Subcutaneous adipose tissue (tissue), 4 donors: Measurements from ENCODE around the gene CD164. TPM values are rescaled to one million over a fixed set of nuclear protein-coding genes. Genes with fewer than 3 reads are reported as not detected.

ENCODE experiments used
- total RNA-seq, 4 donors: library from RNA; depleted of rRNA; stranded (reverse); fragments of >200 nt; gene quantifications; one replicate each; pipeline ENCODE4 v1.1.0, GENCODE V29; 2016
- TF ChIP-seq, protein P1 (sequence below): fragments of 450-650 bp; IDR thresholded peaks from one replicate; pipeline ENCODE4 v1.5.1; 2016; ENCODE audit warnings: low read depth, mild to moderate bottlenecking, control low read depth, antibody characterized with exemption, moderate library complexity

Gene CD164
- total RNA-seq, 4 donors from 2014 or later, result 177 to 516 (median 317) TPM

DNA sequence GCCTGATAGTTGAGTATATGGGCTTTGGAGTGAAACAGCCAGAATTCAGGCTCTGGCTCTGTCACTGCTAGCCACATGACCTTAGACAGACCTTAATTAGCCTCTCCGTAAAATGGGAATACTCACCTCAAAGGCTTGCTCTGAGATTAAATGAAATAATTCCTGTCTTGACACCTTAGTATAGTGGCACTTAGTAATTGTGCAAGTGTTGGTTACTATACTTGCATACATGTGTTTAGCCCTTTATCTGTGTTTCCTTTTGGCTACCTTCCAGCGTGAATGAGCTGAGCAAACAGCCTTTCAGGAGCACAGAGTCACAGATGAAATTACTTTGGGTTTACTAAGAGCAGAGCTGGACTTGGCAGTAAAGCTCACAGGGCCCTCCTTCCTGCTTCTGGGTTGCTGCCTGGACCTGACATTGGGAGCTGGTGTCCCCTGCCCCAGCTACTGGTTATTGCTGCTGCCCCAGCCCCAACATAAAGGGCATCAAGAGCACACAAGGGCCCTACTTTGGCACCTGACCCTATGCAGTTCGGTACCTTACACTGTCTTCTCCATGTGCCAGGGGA is 32.8 kb downstream of the CD164 start:
- TF ChIP-seq, protein P1, sequence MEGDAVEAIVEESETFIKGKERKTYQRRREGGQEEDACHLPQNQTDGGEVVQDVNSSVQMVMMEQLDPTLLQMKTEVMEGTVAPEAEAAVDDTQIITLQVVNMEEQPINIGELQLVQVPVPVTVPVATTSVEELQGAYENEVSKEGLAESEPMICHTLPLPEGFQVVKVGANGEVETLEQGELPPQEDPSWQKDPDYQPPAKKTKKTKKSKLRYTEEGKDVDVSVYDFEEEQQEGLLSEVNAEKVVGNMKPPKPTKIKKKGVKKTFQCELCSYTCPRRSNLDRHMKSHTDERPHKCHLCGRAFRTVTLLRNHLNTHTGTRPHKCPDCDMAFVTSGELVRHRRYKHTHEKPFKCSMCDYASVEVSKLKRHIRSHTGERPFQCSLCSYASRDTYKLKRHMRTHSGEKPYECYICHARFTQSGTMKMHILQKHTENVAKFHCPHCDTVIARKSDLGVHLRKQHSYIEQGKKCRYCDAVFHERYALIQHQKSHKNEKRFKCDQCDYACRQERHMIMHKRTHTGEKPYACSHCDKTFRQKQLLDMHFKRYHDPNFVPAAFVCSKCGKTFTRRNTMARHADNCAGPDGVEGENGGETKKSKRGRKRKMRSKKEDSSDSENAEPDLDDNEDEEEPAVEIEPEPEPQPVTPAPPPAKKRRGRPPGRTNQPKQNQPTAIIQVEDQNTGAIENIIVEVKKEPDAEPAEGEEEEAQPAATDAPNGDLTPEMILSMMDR, result no peak

DNA sequence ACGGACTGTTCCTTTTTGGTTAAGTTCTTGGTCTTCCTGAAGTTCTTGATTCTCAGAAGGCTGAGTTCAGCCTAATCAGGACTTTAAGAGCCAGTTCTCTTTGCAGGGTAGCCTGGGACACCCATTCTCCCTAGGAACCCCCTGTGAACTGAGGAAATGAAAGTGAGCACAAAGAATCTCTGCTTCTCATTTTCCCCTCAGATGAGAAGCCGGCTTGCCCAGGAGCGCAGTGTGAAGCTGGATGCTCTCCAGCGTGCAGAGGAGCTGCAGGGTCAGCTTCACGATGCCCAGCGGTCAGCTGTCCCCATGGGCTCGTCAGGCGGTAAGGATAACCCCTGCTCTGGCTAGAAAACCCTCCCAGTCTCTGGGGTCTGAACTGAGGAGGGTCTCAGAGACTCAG is 34.0 kb downstream of the CD164 start:
- TF ChIP-seq, protein P1, result no peak

DNA sequence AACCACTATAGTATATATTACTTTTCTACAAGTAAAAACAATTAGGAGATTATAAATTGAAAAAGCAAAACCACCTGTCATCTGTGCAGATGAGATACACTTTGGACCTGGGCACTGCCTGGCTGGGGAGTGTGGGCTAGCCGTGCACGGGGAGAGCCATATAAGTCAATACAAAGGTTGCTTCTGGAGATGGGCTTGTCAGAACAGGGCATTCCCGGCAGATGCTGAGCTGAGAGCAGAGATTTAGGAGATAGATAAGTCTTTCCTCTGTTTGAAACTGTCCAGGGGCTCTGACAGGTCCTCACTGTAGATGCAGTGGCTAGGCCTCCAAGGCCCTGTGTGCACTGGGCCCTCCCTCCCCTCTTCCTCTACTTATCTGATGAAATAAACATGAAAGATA is 34.5 kb downstream of the CD164 start:
- TF ChIP-seq, protein P1, result no peak

DNA sequence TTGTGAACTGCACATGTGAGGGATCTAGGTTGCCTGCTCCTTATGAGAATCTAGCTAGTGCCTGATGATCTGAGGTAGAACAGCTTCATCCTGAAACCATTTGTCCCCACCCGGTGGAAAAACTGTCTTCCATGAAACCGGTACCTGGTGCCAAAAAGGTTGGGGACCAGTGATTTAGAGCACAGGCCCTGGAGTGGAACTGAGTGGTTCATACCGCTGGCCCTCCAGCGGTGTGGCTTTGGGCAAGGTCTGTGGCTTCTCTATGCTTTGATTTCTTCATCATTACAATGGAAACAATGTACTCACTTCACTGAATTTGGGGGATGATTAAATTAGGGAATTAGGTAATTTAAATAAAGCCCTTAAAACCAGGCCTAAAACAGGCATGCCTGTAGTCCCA is 36.3 kb downstream of the CD164 start:
- TF ChIP-seq, protein P1, result no peak

DNA sequence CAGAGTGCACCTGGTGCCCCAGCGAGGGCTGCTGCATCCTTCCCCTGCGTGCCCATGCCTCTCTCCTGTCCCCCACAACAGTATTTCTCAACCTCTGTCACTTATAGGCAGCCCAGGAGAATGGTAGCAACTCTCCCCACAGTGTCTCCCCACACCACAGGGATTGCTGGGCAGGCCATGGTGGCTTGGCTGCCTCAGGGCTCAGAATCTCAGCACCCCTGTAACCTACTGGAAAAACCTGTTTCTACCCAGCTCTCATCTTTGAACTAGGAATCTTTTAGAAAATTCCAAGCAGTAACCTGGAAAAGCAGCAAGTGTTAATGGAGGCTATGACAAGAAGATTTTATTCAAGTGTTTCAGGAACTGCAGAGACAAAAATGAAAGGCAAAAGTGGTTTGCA is 38.0 kb downstream of the CD164 start:
- TF ChIP-seq, protein P1, result no peak

DNA sequence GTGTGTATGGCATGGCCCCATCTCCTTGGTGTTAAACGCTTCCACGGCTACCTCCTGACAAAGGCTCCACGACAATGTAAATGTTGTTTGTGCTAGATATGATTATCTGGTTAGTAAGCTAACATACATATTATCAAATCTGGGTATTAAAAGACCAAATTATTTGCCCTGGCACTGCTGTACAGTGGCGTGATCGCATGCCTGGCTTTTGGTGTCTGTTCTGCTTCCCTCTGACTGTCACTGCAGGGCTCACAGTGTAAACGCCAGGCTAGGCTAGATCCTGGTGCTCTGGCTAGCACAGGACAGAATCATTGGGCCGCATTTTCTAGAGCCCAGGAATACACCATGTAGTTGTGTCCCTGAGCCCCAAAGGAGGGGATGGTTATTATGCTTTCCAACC is 38.7 kb downstream of the CD164 start:
- TF ChIP-seq, protein P1, result no peak

DNA sequence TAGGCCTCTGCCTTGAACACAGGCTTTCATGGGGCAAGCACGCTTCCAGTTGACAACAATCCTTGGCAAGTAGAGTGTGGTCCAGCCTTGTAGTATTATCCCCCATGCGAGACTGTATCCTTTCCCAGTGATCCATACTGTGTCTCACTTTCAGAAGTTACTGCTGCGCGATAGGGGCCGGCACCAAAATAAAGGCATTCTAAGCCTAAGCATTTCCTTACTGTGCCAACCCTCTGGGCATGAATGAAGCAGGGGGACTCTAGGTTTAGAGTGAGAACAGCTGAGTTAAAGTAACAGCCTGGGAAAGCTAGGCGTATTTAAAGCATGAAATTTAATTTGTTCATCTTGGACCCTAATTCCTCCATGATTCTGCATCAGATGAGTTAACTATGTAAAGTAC is 39.4 kb downstream of the CD164 start:
- TF ChIP-seq, protein P1, result no peak
